Stimulated activated naive CD8-positive, alpha-beta T cell treated with anti-CD3 and anti-CD28 coated beads, Interleukin-15, Interleukin-2, amounts not matched to agents 100 U/mL and 50 U/mL, for 24 hours (primary cell): ENCODE measurements around the gene KCNQ4.

Experiments used
- ATAC-seq: fragments of 150-1000 bp; cut with Tn5 transposase; one replicate; pipeline ENCODE4 v1.10.0; 2021
- DNase-seq: peaks from one replicate; pipeline ENCODE4 v3.0.0; 2021

The KCNQ4 gene

GRCh38 chr1:40861224-40862003, 77.8 kb downstream of the KCNQ4 start:
- DNase-seq (peak; percentile 32), ATAC-seq (no peak)

- peak; percentile 97 for ATAC-seq
- DNase-seq, result peak; percentile 96
Observed at GRCh38 chr1:40862008-40862863, 78.6 kb downstream of the KCNQ4 start, which contains the start of gene CITED4. TSS of gene CITED4 (minus strand) at chr1:40862363. CDS start at chr1:40862127, 236 bp downstream.

GRCh38 chr1:40868051-40868723, 84.6 kb downstream of the KCNQ4 start:
- peak; percentile 38 for ATAC-seq
- DNase-seq, result no peak

GRCh38 chr1:40870135-40870728, 86.6 kb downstream of the KCNQ4 start:
- no peak for ATAC-seq
- no peak for DNase-seq

- DNase-seq (no peak), ATAC-seq (no peak)
Observed at GRCh38 chr1:40872276-40872675, 88.7 kb downstream of the KCNQ4 start.

GRCh38 chr1:40873863-40874472, 90.4 kb downstream of the KCNQ4 start:
- DNase-seq (no peak), ATAC-seq (no peak)

GRCh38 chr1:40876436-40876761, 92.8 kb downstream of the KCNQ4 start:
- DNase-seq, result no peak

GRCh38 chr1:40876891-40877290, 93.3 kb downstream of the KCNQ4 start:
- DNase-seq, result no peak

More at GRCh38 chr1:40876436-40876761, 92.8 kb downstream of the KCNQ4 start:
- ATAC-seq, result no peak

GRCh38 chr1:40877698-40878097, 94.1 kb downstream of the KCNQ4 start:
- DNase-seq (peak; percentile 26), ATAC-seq (no peak)

More at GRCh38 chr1:40876891-40877290, 93.3 kb downstream of the KCNQ4 start:
- ATAC-seq, result no peak

GRCh38 chr1:40878906-40879305, 95.3 kb downstream of the KCNQ4 start:
- DNase-seq (no peak), ATAC-seq (no peak)

- DNase-seq (no peak), ATAC-seq (no peak)
Observed at GRCh38 chr1:40879482-40880175, 96.0 kb downstream of the KCNQ4 start.

- no peak for DNase-seq
- no peak for ATAC-seq
Observed at GRCh38 chr1:40880813-40881549, 97.4 kb downstream of the KCNQ4 start.

GRCh38 chr1:40884055-40884795, 100.6 kb downstream of the KCNQ4 start:
- DNase-seq (no peak), ATAC-seq (no peak)

GRCh38 chr1:40886318-40887011, 102.9 kb downstream of the KCNQ4 start:
- DNase-seq, result no peak
- ATAC-seq, result no peak

GRCh38 chr1:40887012-40887378, 103.4 kb downstream of the KCNQ4 start:
- no peak for ATAC-seq
- no peak for DNase-seq

- ATAC-seq (no peak), DNase-seq (no peak)
Observed at GRCh38 chr1:40887652-40888051, 104.1 kb downstream of the KCNQ4 start.
